AG09319 (cell line): ENCODE data around the gene ZFAND2A.
"Not testable (repeated sequence)": the region's sequence is repeated elsewhere in the genome, so short reads cannot be mapped to it uniquely, and the experiment has no call there.

Experiments used
- DNase-seq: peaks from one replicate; pipeline ENCODE4 v3.0.0-alpha.2; 2010; ENCODE audit warnings: low read depth; ENCODE audit errors: extremely low read depth
- CTCF ChIP-seq: IDR thresholded peaks from 2 replicates; pipeline ENCODE4 v1.5.1; 2011; ENCODE audit warnings: low read depth, mild to moderate bottlenecking, inconsistent platforms, low read length, moderate library complexity

ZFAND2A gene

GRCh38 chr7:1196950-1197349 is 37.0 kb upstream of the ZFAND2A start:
- no peak for DNase-seq
- no peak for TF ChIP-seq CTCF

- DNase-seq, result not testable (repeated sequence)
Observed at GRCh38 chr7:1196441-1196840, 36.4 kb upstream of the ZFAND2A start.

- no peak for DNase-seq
Observed at GRCh38 chr7:1193593-1194424, 33.8 kb upstream of the ZFAND2A start.

GRCh38 chr7:1192171-1192676 is 32.2 kb upstream of the ZFAND2A start:
- peak; percentile 16 for DNase-seq
- TF ChIP-seq CTCF, result no peak

More at GRCh38 chr7:1193593-1194424, 33.8 kb upstream of the ZFAND2A start:
- peak; percentile 57 for TF ChIP-seq CTCF

- DNase-seq, result no peak
- TF ChIP-seq CTCF, result no peak
Observed at GRCh38 chr7:1189986-1190772, 30.2 kb upstream of the ZFAND2A start.

- TF ChIP-seq CTCF, result no peak
- DNase-seq, result no peak
Observed at GRCh38 chr7:1188720-1189294, 28.8 kb upstream of the ZFAND2A start.

- no peak for DNase-seq
- TF ChIP-seq CTCF, result no peak
Observed at GRCh38 chr7:1187127-1187526, 27.1 kb upstream of the ZFAND2A start.
